Activated CD8-positive, alpha-beta T cell treated with anti-CD3 and anti-CD28 coated beads, Interleukin-2, amount 10 ng/mL, durations not matched to agents 7 days and 5 days (primary cell): ENCODE measurements around the gene LAD1. TPM values are rescaled to one million over a fixed set of nuclear protein-coding genes. Genes with fewer than 3 reads are reported as not detected.

Experiments used
- ATAC-seq: fragments of 150-1000 bp; cut with Tn5 transposase; one replicate; pipeline ENCODE4 v1.10.0; 2021; ENCODE audit warnings: moderate library complexity
- CTCF ChIA-PET: fragments of 350-600 bp; sonication (Branson Sonifier 250); formaldehyde crosslinking; loops from one replicate; lab custom pipeline; 2021; ENCODE audit warnings: antibody characterized with exemption; lab: Charles Lee
- POLR2A ChIA-PET: fragments of 350-600 bp; sonication (Branson Sonifier 250); formaldehyde crosslinking; loops from one replicate; lab custom pipeline; 2021; ENCODE audit warnings: antibody characterized with exemption; lab: Charles Lee
- DNase-seq: peaks from one replicate; pipeline ENCODE4 v3.0.0-alpha.2; 2020
- H3K27ac Mint-ChIP-seq: one replicate; pipeline ENCODE4 v1.8.0; 2021; ENCODE audit warnings: mild to moderate bottlenecking, mixed read lengths
- H3K27me3 Mint-ChIP-seq: one replicate; pipeline ENCODE4 v1.8.0; 2021; ENCODE audit warnings: low read depth, mixed read lengths
- H3K36me3 Mint-ChIP-seq: one replicate; pipeline ENCODE4 v1.8.0; 2021; ENCODE audit warnings: low read depth, mixed read lengths
- H3K4me1 Mint-ChIP-seq: one replicate; pipeline ENCODE4 v1.8.0; 2021; ENCODE audit warnings: low read depth, mixed read lengths
- H3K4me3 Mint-ChIP-seq: one replicate; pipeline ENCODE4 v1.8.0; 2021; ENCODE audit warnings: mild to moderate bottlenecking, mixed read lengths
- H3K9me3 Mint-ChIP-seq: one replicate; pipeline ENCODE4 v1.8.0; 2022; ENCODE audit warnings: mixed read lengths; ENCODE audit not compliant: insufficient read depth
- total RNA-seq, 2 experiments: library from RNA; stranded (reverse); gene quantifications; one replicate each; pipeline ENCODE4 v1.2.3, GENCODE V29; 2021

Gene LAD1
- total RNA-seq, 2 experiments from 2014 or later = not detected

GRCh38 chr1:201374364-201374763 lies 24.8 kb downstream of the LAD1 start:
- ATAC-seq (no peak), DNase-seq (no peak)
- Mint-ChIP-seq H3K9me3 (no peaks in the 10 kb centered on the region), H3K27me3 (peaks cover 11% of the 10 kb centered on the region), H3K36me3 (no peaks in the 10 kb centered on the region), H3K4me3 (no peak overlapping the region), H3K4me1 (no peaks in the 10 kb centered on the region), H3K27ac (no peak overlapping the region)
- ChIA-PET CTCF (interaction anchor here (1.2 kb wide), 1 partner anchor 13 kb away, joined by 3 read pairs; no protein-coding TSS in a partner anchor), POLR2A (no interaction called here)

- ChIA-PET CTCF (no interaction called here), POLR2A (no interaction called here)
- DNase-seq (no peak), ATAC-seq (no peak)
- H3K9me3 Mint-ChIP-seq = no peaks in the 10 kb centered on the region
- no peaks in the 10 kb centered on the region for H3K4me1 Mint-ChIP-seq
- no peak overlapping the region for H3K27ac Mint-ChIP-seq
- peaks cover 11% of the 10 kb centered on the region for H3K27me3 Mint-ChIP-seq
- H3K4me3 Mint-ChIP-seq = no peak overlapping the region
- no peaks in the 10 kb centered on the region for H3K36me3 Mint-ChIP-seq
Measured at GRCh38 chr1:201371792-201372191, 27.3 kb downstream of the LAD1 start.

- Mint-ChIP-seq H3K36me3 (no peaks in the 10 kb centered on the region), H3K4me3 (no peak overlapping the region), H3K4me1 (no peaks in the 10 kb centered on the region), H3K9me3 (no peaks in the 10 kb centered on the region), H3K27me3 (peaks cover 11% of the 10 kb centered on the region), H3K27ac (no peak overlapping the region)
- ATAC-seq = no peak
- ChIA-PET CTCF (no interaction called here), POLR2A (no interaction called here)
- DNase-seq = no peak
Measured at GRCh38 chr1:201371276-201371675, 27.8 kb downstream of the LAD1 start.

- no peaks in the 10 kb centered on the region for H3K36me3 Mint-ChIP-seq
- H3K4me3 Mint-ChIP-seq = no peak overlapping the region
- ChIA-PET POLR2A (no interaction called here), CTCF (no interaction called here)
- peaks cover 11% of the 10 kb centered on the region for H3K27me3 Mint-ChIP-seq
- no peak overlapping the region for H3K27ac Mint-ChIP-seq
- ATAC-seq (no peak), DNase-seq (no peak)
- no peaks in the 10 kb centered on the region for H3K4me1 Mint-ChIP-seq
- H3K9me3 Mint-ChIP-seq = no peaks in the 10 kb centered on the region
Measured at GRCh38 chr1:201370500-201370899, 28.6 kb downstream of the LAD1 start.

GRCh38 chr1:201369209-201369608 lies 29.9 kb downstream of the LAD1 start:
- H3K4me1 Mint-ChIP-seq = no peaks in the 10 kb centered on the region
- H3K4me3 Mint-ChIP-seq = no peak overlapping the region
- no peak for ATAC-seq
- CTCF ChIA-PET = no interaction called here
- no peak for DNase-seq
- no peak overlapping the region for H3K27ac Mint-ChIP-seq
- no peaks in the 10 kb centered on the region for H3K9me3 Mint-ChIP-seq
- POLR2A ChIA-PET = no interaction called here
- no peaks in the 10 kb centered on the region for H3K36me3 Mint-ChIP-seq
- peaks cover 11% of the 10 kb centered on the region for H3K27me3 Mint-ChIP-seq

- Mint-ChIP-seq H3K9me3 (no peaks in the 10 kb centered on the region), H3K27ac (no peak overlapping the region), H3K36me3 (no peaks in the 10 kb centered on the region), H3K4me3 (no peak overlapping the region), H3K27me3 (peaks cover 6% of the 10 kb centered on the region), H3K4me1 (no peaks in the 10 kb centered on the region)
- ATAC-seq (no peak), DNase-seq (no peak)
- POLR2A ChIA-PET = no interaction called here
- CTCF ChIA-PET = no interaction called here
Measured at GRCh38 chr1:201366696-201367095, 32.4 kb downstream of the LAD1 start.

- H3K4me3 Mint-ChIP-seq = no peak overlapping the region
- no peaks in the 10 kb centered on the region for H3K36me3 Mint-ChIP-seq
- ChIA-PET POLR2A (no interaction called here), CTCF (interaction anchor here (0.8 kb wide), 1 partner anchor 162 kb away, joined by 3 read pairs; no protein-coding TSS in a partner anchor)
- ATAC-seq (no peak), DNase-seq (no peak)
- H3K4me1 Mint-ChIP-seq = no peaks in the 10 kb centered on the region
- H3K27me3 Mint-ChIP-seq = peaks cover 4% of the 10 kb centered on the region
- no peaks in the 10 kb centered on the region for H3K9me3 Mint-ChIP-seq
- no peak overlapping the region for H3K27ac Mint-ChIP-seq
Measured at GRCh38 chr1:201365251-201365650, 33.9 kb downstream of the LAD1 start.

GRCh38 chr1:201364808-201365105 lies 34.4 kb downstream of the LAD1 start:
- no peaks in the 10 kb centered on the region for H3K36me3 Mint-ChIP-seq
- no peaks in the 10 kb centered on the region for H3K9me3 Mint-ChIP-seq
- no peaks in the 10 kb centered on the region for H3K4me1 Mint-ChIP-seq
- H3K27me3 Mint-ChIP-seq = peaks cover 4% of the 10 kb centered on the region
- DNase-seq = no peak
- no peak for ATAC-seq
- H3K27ac Mint-ChIP-seq = no peak overlapping the region
- CTCF ChIA-PET = interaction anchor here (1.5 kb wide), 1 partner anchor 148 kb away, joined by 3 read pairs; no protein-coding TSS in a partner anchor
- no peak overlapping the region for H3K4me3 Mint-ChIP-seq
- POLR2A ChIA-PET = no interaction called here

GRCh38 chr1:201363467-201363866 lies 35.7 kb downstream of the LAD1 start:
- H3K4me1 Mint-ChIP-seq = no peaks in the 10 kb centered on the region
- no peak for DNase-seq
- no peak overlapping the region for H3K4me3 Mint-ChIP-seq
- ATAC-seq = no peak
- no peaks in the 10 kb centered on the region for H3K36me3 Mint-ChIP-seq
- H3K27ac Mint-ChIP-seq = no peak overlapping the region
- ChIA-PET CTCF (interaction anchor here (0.8 to 2.0 kb wide), 5 partner anchors 54 to 150 kb away, joined by 3 to 8 read pairs (median 4); no protein-coding TSS in a partner anchor), POLR2A (no interaction called here)
- peaks cover 4% of the 10 kb centered on the region for H3K27me3 Mint-ChIP-seq
- H3K9me3 Mint-ChIP-seq = no peaks in the 10 kb centered on the region

- no peak for DNase-seq
- Mint-ChIP-seq H3K27me3 (peaks cover 4% of the 10 kb centered on the region), H3K27ac (no peak overlapping the region), H3K36me3 (no peaks in the 10 kb centered on the region), H3K4me3 (no peak overlapping the region), H3K4me1 (no peaks in the 10 kb centered on the region), H3K9me3 (no peaks in the 10 kb centered on the region)
- ATAC-seq = no peak
- ChIA-PET CTCF (interaction anchor here (1.3 to 2.0 kb wide), 4 partner anchors 14 to 109 kb away, joined by 3 to 8 read pairs (median 4); no protein-coding TSS in a partner anchor), POLR2A (no interaction called here)
Measured at GRCh38 chr1:201362906-201363305, 36.2 kb downstream of the LAD1 start.

- peak; percentile 59 for ATAC-seq
- ChIA-PET CTCF (interaction anchor here (0.7 to 2.0 kb wide), 10 partner anchors 13 to 1358 kb away, joined by 3 to 9 read pairs (median 4); no protein-coding TSS in a partner anchor), POLR2A (no interaction called here)
- Mint-ChIP-seq H3K9me3 (no peaks in the 10 kb centered on the region), H3K36me3 (no peaks in the 10 kb centered on the region), H3K27me3 (peaks cover 4% of the 10 kb centered on the region), H3K27ac (no peak overlapping the region), H3K4me3 (no peak overlapping the region), H3K4me1 (no peaks in the 10 kb centered on the region)
- DNase-seq = peak; percentile 45
Measured at GRCh38 chr1:201361652-201362504, 37.2 kb downstream of the LAD1 start.

GRCh38 chr1:201360901-201361651 lies 38.0 kb downstream of the LAD1 start:
- CTCF ChIA-PET = interaction anchor here (0.6 to 2.0 kb wide), 7 partner anchors 13 to 739 kb away, joined by 3 to 9 read pairs (median 3); no protein-coding TSS in a partner anchor
- H3K36me3 Mint-ChIP-seq = no peaks in the 10 kb centered on the region

More at GRCh38 chr1:201360901-201361651, 38.0 kb downstream of the LAD1 start:
- Mint-ChIP-seq H3K4me1 (no peaks in the 10 kb centered on the region), H3K27me3 (peaks cover 4% of the 10 kb centered on the region), H3K9me3 (no peaks in the 10 kb centered on the region), H3K27ac (no peak overlapping the region), H3K4me3 (no peak overlapping the region)
- no peak for DNase-seq
- POLR2A ChIA-PET = no interaction called here
- ATAC-seq = no peak
